Suprapubic skin (tissue), 4 donors: ENCODE data around the gene CHRND. TPM values are rescaled to one million over a fixed set of nuclear protein-coding genes. Genes with fewer than 3 reads are reported as not detected.

Experiments
- DNase-seq, 2 donors: peaks; one replicate each; pipeline ENCODE4 v3.0.0-alpha.2; 2019; ENCODE audit warnings: low spot score in 2 of 2
- H3K27ac ChIP-seq: fragments of 200-600 bp; sonication (generic); one replicate; pipeline ENCODE4 v1.5.1; 2019
- H3K27me3 ChIP-seq: fragments of 200-600 bp; sonication (generic); one replicate; pipeline ENCODE4 v1.5.1; 2019
- H3K36me3 ChIP-seq: fragments of 200-600 bp; sonication (generic); one replicate; pipeline ENCODE4 v1.5.1; 2019
- H3K4me1 ChIP-seq: fragments of 200-600 bp; sonication (generic); one replicate; pipeline ENCODE4 v1.5.1; 2019
- H3K4me3 ChIP-seq: fragments of 200-600 bp; sonication (generic); one replicate; pipeline ENCODE4 v1.5.1; 2019; ENCODE audit warnings: mild to moderate bottlenecking
- H3K9me3 ChIP-seq: fragments of 200-600 bp; sonication (generic); one replicate; pipeline ENCODE4 v1.5.1; 2019
- EP300 ChIP-seq: sonication (generic); formaldehyde crosslinking; IDR thresholded peaks from one replicate; pipeline ENCODE4 v1.6.1; 2017; ENCODE audit warnings: antibody characterized with exemption
- POLR2A ChIP-seq, 2 donors: fragments of 450-650 bp; IDR thresholded peaks; one replicate each; pipeline ENCODE4 v1.6.1; 2017; ENCODE audit warnings: antibody characterized with exemption in 2 of 2, mild to moderate bottlenecking in 2 of 2, moderate library complexity in 2 of 2
- POLR2AphosphoS5 ChIP-seq, 3 donors: sonication (generic); formaldehyde crosslinking; IDR thresholded peaks; one replicate each; pipeline ENCODE4 v1.6.1; 2017; ENCODE audit warnings: antibody characterized with exemption in 3 of 3
- WGBS: methylation state at CpG from one replicate; pipeline ENCODE4 v1.1.5; 2018; 5-methylcytosine and 5-hydroxymethylcytosine counted together
- total RNA-seq, 4 donors: library from RNA; depleted of rRNA; stranded (reverse); fragments of >200 nt; gene quantifications; one replicate each; pipeline ENCODE4 v1.1.0, GENCODE V29; 2016
- TF ChIP-seq, protein P1 (sequence below), 2 donors: fragments of 200-600 bp in 1 of 2; fragments of 450-650 bp in 1 of 2; sonication (generic) in 1 of 2; IDR thresholded peaks; one replicate each; pipeline ENCODE4 v1.5.1; 2016 to 2019; ENCODE audit warnings: antibody characterized with exemption in 2 of 2, mild to moderate bottlenecking in 1 of 2, moderate library complexity in 1 of 2

CHRND gene
- total RNA-seq, 4 donors from 2014 or later = not detected

DNA sequence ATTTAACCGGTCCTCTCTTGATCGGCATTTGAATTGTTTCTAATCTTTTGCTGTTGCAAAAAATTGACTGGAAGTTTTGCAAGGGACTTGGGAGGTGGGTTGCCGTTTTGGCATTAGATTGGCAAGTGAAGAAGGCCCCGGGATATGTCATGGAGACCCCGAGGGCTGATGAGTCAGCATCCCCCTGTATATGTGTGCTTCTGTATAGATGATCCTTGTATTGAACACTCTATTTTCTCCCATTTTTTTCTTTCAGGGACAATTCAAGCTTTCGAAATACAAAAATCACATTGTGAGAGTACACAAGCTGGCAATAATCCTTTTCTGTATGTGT lies 54.7 kb downstream of the CHRND start:
- no peak for DNase-seq
- WGBS = 93% methylated on average over 6 of the region's 6 CpGs
- peaks cover 2% of the 10 kb centered on the region for H3K4me1 ChIP-seq
- H3K27me3 ChIP-seq = no peaks in the 10 kb centered on the region
- H3K9me3 ChIP-seq = no peaks in the 10 kb centered on the region
- peaks cover 25% of the 10 kb centered on the region for H3K36me3 ChIP-seq
- H3K4me3 ChIP-seq = no peak overlapping the region
- H3K27ac ChIP-seq = no peak overlapping the region
- TF ChIP-seq EP300 (no peak), POLR2AphosphoS5 (IDR thresholded peaks at IDR 0.05) (no peak), POLR2A (IDR thresholded peaks at IDR 0.05) (no peak)

DNA sequence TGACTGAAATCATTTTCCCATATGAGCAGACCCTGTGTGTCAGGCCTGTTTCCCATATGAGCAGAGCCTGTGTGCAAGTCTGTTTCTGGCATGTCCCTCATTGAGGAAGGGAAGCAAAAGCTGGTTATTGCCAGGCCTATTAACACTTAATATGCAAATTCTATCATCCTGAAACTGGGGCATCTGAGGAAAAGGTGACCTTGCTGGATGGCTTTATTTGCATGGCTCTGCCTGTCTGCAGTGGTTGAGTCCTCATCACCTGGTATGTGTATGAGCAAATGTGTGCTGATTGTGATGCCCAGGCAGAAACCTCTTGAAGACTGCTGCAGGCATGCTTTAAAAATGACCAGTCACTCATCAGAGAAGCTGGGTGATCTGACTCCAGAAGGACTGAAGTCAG lies 55.8 kb downstream of the CHRND start:
- no peak overlapping the region for H3K27ac ChIP-seq
- H3K27me3 ChIP-seq = no peaks in the 10 kb centered on the region
- DNase-seq = no peak
- TF ChIP-seq, protein P1, sequence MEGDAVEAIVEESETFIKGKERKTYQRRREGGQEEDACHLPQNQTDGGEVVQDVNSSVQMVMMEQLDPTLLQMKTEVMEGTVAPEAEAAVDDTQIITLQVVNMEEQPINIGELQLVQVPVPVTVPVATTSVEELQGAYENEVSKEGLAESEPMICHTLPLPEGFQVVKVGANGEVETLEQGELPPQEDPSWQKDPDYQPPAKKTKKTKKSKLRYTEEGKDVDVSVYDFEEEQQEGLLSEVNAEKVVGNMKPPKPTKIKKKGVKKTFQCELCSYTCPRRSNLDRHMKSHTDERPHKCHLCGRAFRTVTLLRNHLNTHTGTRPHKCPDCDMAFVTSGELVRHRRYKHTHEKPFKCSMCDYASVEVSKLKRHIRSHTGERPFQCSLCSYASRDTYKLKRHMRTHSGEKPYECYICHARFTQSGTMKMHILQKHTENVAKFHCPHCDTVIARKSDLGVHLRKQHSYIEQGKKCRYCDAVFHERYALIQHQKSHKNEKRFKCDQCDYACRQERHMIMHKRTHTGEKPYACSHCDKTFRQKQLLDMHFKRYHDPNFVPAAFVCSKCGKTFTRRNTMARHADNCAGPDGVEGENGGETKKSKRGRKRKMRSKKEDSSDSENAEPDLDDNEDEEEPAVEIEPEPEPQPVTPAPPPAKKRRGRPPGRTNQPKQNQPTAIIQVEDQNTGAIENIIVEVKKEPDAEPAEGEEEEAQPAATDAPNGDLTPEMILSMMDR (IDR thresholded peaks at IDR 0.05) = no peak
- no peak for TF ChIP-seq POLR2AphosphoS5 (IDR thresholded peaks at IDR 0.05)
- TF ChIP-seq POLR2A (IDR thresholded peaks at IDR 0.05) = no peak
- TF ChIP-seq EP300 = no peak
- H3K4me3 ChIP-seq = no peak overlapping the region
- no peaks in the 10 kb centered on the region for H3K9me3 ChIP-seq
- H3K36me3 ChIP-seq = peaks cover 25% of the 10 kb centered on the region
- H3K4me1 ChIP-seq = peaks cover 2% of the 10 kb centered on the region

DNA sequence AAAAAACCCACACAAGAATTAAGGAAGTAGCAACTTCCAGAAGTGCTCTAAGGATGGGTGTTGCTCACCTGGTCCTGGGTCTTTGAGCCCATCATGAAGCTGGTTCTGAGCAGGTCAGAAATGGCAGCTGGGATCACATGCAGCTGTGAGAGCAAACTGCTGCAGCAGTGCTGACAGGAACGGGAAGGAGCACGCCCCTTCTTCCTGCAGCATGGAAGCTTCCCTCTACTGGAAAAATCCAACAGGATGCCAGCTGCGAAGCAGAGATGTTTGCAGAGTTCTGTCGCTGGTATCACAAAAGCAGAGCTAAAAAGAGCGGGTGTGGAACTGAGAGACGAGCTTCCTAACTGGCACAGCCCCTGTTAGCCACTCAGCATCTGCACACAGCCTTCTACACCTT lies 58.3 kb downstream of the CHRND start:
- no peak for TF ChIP-seq POLR2AphosphoS5 (IDR thresholded peaks at IDR 0.05)
- TF ChIP-seq, protein P1 (IDR thresholded peaks at IDR 0.05) = no peak
- no peak for TF ChIP-seq POLR2A (IDR thresholded peaks at IDR 0.05)
- TF ChIP-seq EP300 = no peak
- WGBS = 77% methylated on average over 6 of the region's 6 CpGs
- peaks cover 25% of the 10 kb centered on the region for H3K36me3 ChIP-seq
- no peak overlapping the region for H3K4me3 ChIP-seq
- no peaks in the 10 kb centered on the region for H3K9me3 ChIP-seq
- no peaks in the 10 kb centered on the region for H3K27me3 ChIP-seq
- no peak overlapping the region for H3K27ac ChIP-seq
- H3K4me1 ChIP-seq = peaks cover 20% of the 10 kb centered on the region
- DNase-seq = no peak

Other genes with a start within 250 kb of the CHRND start
- gene ALPP, start 147.4 kb upstream of the CHRND start, total RNA-seq = not detected
- not detected for gene ALPG, start 119.3 kb upstream of the CHRND start, total RNA-seq
- gene ALPI, start 70.0 kb upstream of the CHRND start, total RNA-seq = not detected
- under 1 TPM in 2 of 4 donors, not detected in 2; 0.68 to 0.83 TPM for gene ECEL1, start 38.3 kb upstream of the CHRND start, total RNA-seq
- gene PRSS56, start 5.8 kb upstream of the CHRND start, total RNA-seq = not detected
- not detected for gene CHRNG, start 13.5 kb downstream of the CHRND start, total RNA-seq
- 10 to 100 TPM in 1 of 4 donors, 1 to 10 TPM in 3; 4.6 to 16.3 (median 7.9) TPM for gene TIGD1, start 24.4 kb downstream of the CHRND start, total RNA-seq
- 10 to 100 TPM; 26.6 to 54.2 (median 34.1) TPM for gene EIF4E2, start 24.5 kb downstream of the CHRND start, total RNA-seq
- gene EFHD1, start 107.4 kb downstream of the CHRND start, total RNA-seq = 10 to 100 TPM in 3 of 4 donors, 1 to 10 TPM in 1; 4.2 to 18.4 (median 16.6) TPM
- 100 to 1,000 TPM in 1 of 4 donors, 10 to 100 TPM in 3; 69.0 to 208 (median 80.4) TPM for gene GIGYF2, start 171.2 kb downstream of the CHRND start, total RNA-seq